ENCODE measurements around the gene MICAL2.

Gene MICAL2

DNA sequence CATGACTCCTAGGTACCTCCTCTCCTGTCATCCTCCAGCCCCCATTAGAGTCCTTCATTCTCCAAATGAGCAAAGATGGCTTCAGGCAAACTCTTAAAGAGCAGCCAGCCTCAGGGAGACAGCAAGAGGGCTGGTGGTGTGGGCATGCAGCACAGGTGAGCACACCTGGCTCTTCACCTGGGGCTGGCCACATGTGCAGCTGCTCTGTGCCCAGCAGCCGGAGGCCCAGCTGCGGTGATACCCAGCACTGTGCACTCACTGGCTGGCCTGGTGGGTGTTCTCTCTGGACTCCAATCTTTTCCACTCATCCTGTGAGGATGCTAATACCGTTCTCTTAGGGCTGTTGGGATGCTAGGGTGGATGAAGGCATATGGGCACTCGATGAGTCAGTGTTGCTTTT is 160.9 kb downstream of the MICAL2 start:
- no peak for DNase-seq (ENCODE audit: low spot score)
- ChIA-PET POLR2A (ENCODE audit: low non-redundant PET) (no interaction called here), CTCF (interaction anchor here (1.6 kb wide), 1 partner anchor 10 kb away, joined by 6 read pairs; no protein-coding TSS in a partner anchor)
- H3K27ac ChIP-seq = no peak overlapping the region; the same call in 1 of the 2 replicates
- TF ChIP-seq, protein P1, sequence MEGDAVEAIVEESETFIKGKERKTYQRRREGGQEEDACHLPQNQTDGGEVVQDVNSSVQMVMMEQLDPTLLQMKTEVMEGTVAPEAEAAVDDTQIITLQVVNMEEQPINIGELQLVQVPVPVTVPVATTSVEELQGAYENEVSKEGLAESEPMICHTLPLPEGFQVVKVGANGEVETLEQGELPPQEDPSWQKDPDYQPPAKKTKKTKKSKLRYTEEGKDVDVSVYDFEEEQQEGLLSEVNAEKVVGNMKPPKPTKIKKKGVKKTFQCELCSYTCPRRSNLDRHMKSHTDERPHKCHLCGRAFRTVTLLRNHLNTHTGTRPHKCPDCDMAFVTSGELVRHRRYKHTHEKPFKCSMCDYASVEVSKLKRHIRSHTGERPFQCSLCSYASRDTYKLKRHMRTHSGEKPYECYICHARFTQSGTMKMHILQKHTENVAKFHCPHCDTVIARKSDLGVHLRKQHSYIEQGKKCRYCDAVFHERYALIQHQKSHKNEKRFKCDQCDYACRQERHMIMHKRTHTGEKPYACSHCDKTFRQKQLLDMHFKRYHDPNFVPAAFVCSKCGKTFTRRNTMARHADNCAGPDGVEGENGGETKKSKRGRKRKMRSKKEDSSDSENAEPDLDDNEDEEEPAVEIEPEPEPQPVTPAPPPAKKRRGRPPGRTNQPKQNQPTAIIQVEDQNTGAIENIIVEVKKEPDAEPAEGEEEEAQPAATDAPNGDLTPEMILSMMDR (conservative IDR thresholded peaks at IDR 0.05; ENCODE audit: low read depth) = no peak

DNA sequence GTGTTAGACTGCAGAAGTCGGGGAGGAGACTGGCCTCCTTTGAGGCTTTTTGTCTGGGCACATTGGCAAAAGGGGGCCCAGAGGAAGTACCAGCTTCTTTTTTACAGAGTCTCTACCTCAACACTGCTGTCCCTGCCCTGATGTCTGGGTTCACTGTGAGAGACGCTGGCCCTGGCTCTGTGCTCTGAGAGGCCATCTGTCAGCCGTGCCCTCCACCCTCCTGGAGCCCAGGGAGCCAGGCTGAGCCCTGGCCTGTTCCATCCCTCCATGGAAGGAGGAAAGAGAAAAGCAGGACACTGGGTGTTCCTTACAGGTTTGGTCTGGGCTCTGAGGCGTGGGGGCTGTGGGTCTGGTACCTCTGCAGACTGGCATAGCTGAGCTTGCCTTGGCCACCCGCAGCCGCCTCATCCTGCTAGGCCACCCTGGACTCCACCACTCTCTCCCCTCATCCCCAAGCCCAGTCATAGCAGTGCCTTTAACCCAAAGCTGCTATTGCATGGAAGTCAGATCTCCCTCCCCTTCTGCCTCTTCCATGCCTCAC is 161.5 kb downstream of the MICAL2 start:
- TF ChIP-seq, protein P1 (conservative IDR thresholded peaks at IDR 0.05; ENCODE audit: low read depth) = no peak
- CTCF ChIA-PET = interaction anchor here (0.5 to 1.6 kb wide), 2 partner anchors 10 to 163 kb away, joined by 4 to 6 read pairs; no protein-coding TSS in a partner anchor
- no peak for DNase-seq (ENCODE audit: low spot score)
- POLR2A ChIA-PET (ENCODE audit: low non-redundant PET) = no interaction called here
- H3K27ac ChIP-seq = no peak overlapping the region

DNA sequence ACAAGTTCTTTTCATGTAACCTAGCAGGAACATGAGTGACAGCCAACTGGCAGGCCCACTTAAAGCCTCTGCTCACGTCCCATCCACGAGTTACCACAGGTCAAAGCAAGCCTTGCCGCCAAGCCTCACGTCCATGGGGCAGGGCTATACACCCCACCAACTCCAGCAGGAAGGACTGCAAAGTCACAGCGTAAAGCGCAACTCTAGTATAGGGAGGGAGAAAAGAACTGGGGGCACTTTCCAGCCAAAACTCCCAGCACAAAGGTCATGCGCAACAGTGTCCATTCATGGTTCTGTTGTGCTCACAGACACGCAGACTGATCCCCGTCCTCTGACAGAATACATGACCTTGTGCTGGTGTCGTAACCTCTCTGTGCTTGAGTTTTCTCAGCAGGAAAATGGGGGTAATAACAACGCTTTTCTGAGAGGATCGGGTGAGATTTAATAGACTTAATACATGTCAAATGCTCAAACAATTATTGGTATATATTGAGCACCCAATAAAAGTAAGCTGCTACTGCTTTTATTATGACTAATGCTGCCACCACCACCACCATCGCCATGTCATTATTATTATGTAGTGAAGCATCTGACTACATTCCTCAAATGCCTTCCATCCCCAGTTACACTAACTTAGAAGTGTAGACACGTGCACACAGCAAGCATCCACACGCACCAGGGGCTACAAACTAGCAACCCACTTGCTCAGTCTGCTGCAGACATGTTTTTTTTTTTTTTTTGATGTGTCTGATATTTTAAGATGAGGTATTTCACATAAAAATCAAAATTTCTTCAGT is 162.6 kb downstream of the MICAL2 start:
- CTCF ChIA-PET = interaction anchor here (1.6 kb wide), 1 partner anchor 9 kb away, joined by 6 read pairs; no protein-coding TSS in a partner anchor
- TF ChIP-seq, protein P1 (conservative IDR thresholded peaks at IDR 0.05; ENCODE audit: low read depth) = no peak
- no peak overlapping the region for H3K27ac ChIP-seq

DNA sequence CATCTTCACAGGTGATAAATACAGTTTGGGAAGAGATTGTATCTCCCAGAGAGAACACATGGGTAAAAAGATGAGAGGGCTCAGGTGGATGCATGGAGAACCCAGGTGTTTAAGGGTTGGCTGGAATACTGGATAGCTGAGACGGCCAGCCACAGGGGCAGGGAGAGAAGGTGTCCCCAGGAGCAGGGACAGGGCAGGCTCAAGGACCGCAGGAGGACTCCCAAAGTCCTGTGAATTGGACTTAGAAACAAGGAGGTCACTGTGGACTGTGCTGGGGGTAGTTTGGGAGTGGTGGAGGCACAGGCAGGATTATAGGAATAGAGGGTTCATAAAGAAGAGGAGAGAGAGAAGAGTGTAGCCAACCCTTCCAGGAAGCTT is 163.2 kb downstream of the MICAL2 start:
- TF ChIP-seq, protein P1 (conservative IDR thresholded peaks at IDR 0.05; ENCODE audit: low read depth) = no peak
- no peak for DNase-seq (ENCODE audit: low spot score)
- POLR2A ChIA-PET (ENCODE audit: low non-redundant PET) = no interaction called here
- CTCF ChIA-PET = no interaction called here
- no peak overlapping the region for H3K27ac ChIP-seq

More for the DNA sequence above, 162.6 kb downstream of the MICAL2 start:
- DNase-seq (ENCODE audit: low spot score) = no peak
- POLR2A ChIA-PET (ENCODE audit: low non-redundant PET) = no interaction called here

DNA sequence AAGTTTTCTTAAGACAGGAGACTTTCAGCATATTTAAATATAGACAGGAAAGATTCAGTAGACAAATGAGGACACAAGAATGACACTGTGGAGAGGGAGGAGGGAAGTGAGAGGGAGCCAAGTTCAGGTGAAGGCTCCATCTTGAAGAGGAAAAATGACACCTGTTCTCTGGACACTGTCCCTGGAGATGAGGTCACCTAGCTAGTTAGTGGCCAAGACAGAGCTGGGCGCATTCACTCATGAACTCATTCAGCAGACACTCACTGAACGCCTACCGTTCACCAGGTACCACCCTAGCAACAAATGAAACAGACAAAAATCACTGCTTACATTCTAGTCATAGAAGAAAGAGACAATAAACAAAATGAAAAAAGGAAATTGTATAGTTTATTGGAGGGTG is 163.7 kb downstream of the MICAL2 start:
- H3K27ac ChIP-seq = no peak overlapping the region
- TF ChIP-seq, protein P1 (conservative IDR thresholded peaks at IDR 0.05; ENCODE audit: low read depth) = no peak
- DNase-seq (ENCODE audit: low spot score) = no peak
- ChIA-PET CTCF (no interaction called here), POLR2A (ENCODE audit: low non-redundant PET) (no interaction called here)

DNA sequence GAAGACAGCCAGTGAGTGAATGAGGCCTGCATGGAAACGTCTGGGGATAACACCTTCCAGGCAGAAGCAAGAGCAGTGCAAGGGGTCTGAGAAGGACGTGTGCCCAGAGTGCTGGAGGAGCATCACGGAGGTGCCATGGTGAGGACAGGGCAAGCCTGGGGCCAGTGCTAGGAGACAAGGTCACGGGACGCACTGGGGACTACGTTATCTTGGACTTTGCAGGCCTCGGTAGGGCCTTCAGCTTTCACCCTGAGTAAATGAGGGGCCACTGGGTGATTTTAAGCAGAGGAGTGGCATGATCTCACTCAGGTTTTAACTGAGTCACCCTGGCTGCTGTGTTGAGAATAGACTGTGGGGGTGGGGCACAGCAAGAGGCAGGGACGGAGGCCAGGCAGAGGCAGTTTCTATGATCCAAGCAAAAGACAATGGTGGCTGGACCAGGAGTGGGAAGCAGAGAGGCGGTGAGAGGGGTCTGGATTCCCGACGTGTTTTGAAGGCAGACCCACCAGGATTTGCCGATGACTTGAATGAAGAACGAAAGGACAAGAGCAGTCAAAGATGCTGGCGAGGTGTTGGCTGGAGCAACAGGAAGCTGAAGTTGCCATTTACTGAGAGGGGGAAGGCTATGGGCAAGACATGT is 164.3 kb downstream of the MICAL2 start:
- ChIA-PET POLR2A (ENCODE audit: low non-redundant PET) (no interaction called here), CTCF (no interaction called here)

More for the DNA sequence above, 164.3 kb downstream of the MICAL2 start:
- H3K27ac ChIP-seq = no peak overlapping the region
- no peak for DNase-seq (ENCODE audit: low spot score)
- TF ChIP-seq, protein P1 (conservative IDR thresholded peaks at IDR 0.05; ENCODE audit: low read depth) = no peak
